Activated T-cell treated with anti-CD3 and anti-CD28 coated beads for 1 hour (primary cell): Measurements from ENCODE around the gene FBXO2.
"Not testable (repeated sequence)": the region's sequence is repeated elsewhere in the genome, so short reads cannot be mapped to it uniquely, and the experiment has no call there.

Experiments used
- DNase-seq: peaks from one replicate; pipeline ENCODE4 v3.0.0-alpha.2; 2020; ENCODE audit warnings: low read depth

FBXO2 gene

GRCh38 chr1:11629184-11630016, 24.8 kb downstream of the FBXO2 start:
- no peak for DNase-seq

GRCh38 chr1:11628767-11629166, 25.5 kb downstream of the FBXO2 start:
- no peak for DNase-seq

GRCh38 chr1:11626551-11626950, 27.7 kb downstream of the FBXO2 start:
- no peak for DNase-seq

- no peak for DNase-seq
These were observed 30.5 kb downstream of the FBXO2 start for GRCh38 chr1:11623702-11624101.

- no peak for DNase-seq
These were observed 31.8 kb downstream of the FBXO2 start for GRCh38 chr1:11622398-11622797.

- DNase-seq = no peak
These were observed 33.3 kb downstream of the FBXO2 start for GRCh38 chr1:11620924-11621323.

- no peak for DNase-seq
These were observed 33.8 kb downstream of the FBXO2 start for GRCh38 chr1:11620405-11620804.

- no peak for DNase-seq
These were observed 36.5 kb downstream of the FBXO2 start for GRCh38 chr1:11617741-11618140.

GRCh38 chr1:11617314-11617713, 36.9 kb downstream of the FBXO2 start:
- no peak for DNase-seq

GRCh38 chr1:11616766-11617165, 37.5 kb downstream of the FBXO2 start:
- DNase-seq = no peak

- no peak for DNase-seq
These were observed 39.1 kb downstream of the FBXO2 start for GRCh38 chr1:11615090-11615489.

- no peak for DNase-seq
These were observed 40.9 kb downstream of the FBXO2 start for GRCh38 chr1:11613347-11613746.

GRCh38 chr1:11611638-11612327, 42.4 kb downstream of the FBXO2 start:
- DNase-seq = no peak

- no peak for DNase-seq
These were observed 43.5 kb downstream of the FBXO2 start for GRCh38 chr1:11610629-11611180.

GRCh38 chr1:11609378-11609777, 44.9 kb downstream of the FBXO2 start:
- DNase-seq = not testable (repeated sequence)

- not testable (repeated sequence) for DNase-seq
These were observed 45.6 kb downstream of the FBXO2 start for GRCh38 chr1:11608596-11609130.

GRCh38 chr1:11606775-11607174, 47.5 kb downstream of the FBXO2 start:
- DNase-seq = no peak

GRCh38 chr1:11602981-11603380, 51.2 kb downstream of the FBXO2 start:
- no peak for DNase-seq

- no peak for DNase-seq
These were observed 51.8 kb downstream of the FBXO2 start for GRCh38 chr1:11602424-11602823.

- no peak for DNase-seq
These were observed 53.4 kb downstream of the FBXO2 start for GRCh38 chr1:11600836-11601235.

GRCh38 chr1:11599891-11600576, 54.2 kb downstream of the FBXO2 start:
- DNase-seq = no peak

GRCh38 chr1:11598461-11598860, 55.8 kb downstream of the FBXO2 start:
- no peak for DNase-seq
